AG10803 (cell line): ENCODE results near the gene EVX1.

Source experiments
- DNase-seq: peaks from one replicate; pipeline ENCODE4 v3.0.0; 2010; ENCODE audit warnings: low read depth
- H3K4me3 ChIP-seq: 2 replicates; pipeline ENCODE4 v1.5.1; 2011; ENCODE audit warnings: mild to moderate bottlenecking, low read length, control low read depth
- CTCF ChIP-seq: conservative IDR thresholded peaks from 2 replicates; pipeline ENCODE4 v1.5.1; 2011; ENCODE audit warnings: mild to moderate bottlenecking, low read length, control low read depth, inconsistent platforms

EVX1 gene

GRCh38 chr7:27283558-27283957, 41.0 kb downstream of the EVX1 start:
- H3K4me3 ChIP-seq: no peak overlapping the region
- TF ChIP-seq CTCF: no peak
- DNase-seq: no peak

GRCh38 chr7:27295236-27295635, 52.6 kb downstream of the EVX1 start:
- no peak for DNase-seq

GRCh38 chr7:27297356-27297755, 54.8 kb downstream of the EVX1 start:
- no peak for TF ChIP-seq CTCF
- H3K4me3 ChIP-seq: no peak overlapping the region
- no peak for DNase-seq

More at GRCh38 chr7:27295236-27295635, 52.6 kb downstream of the EVX1 start:
- no peak overlapping the region for H3K4me3 ChIP-seq
- TF ChIP-seq CTCF: no peak
